Thoracic aorta (tissue), 2 donors: ENCODE results near the gene TOP1. TPM values are rescaled to one million over a fixed set of nuclear protein-coding genes. Genes with fewer than 3 reads are reported as not detected.

Experiments
- ATAC-seq: fragments of 150-250 bp; one replicate; pipeline ENCODE4 v1.8.0; 2017; ENCODE audit warnings: low read depth; ENCODE audit not compliant: insufficient number of reproducible peaks, low FRiP score
- DNase-seq: peaks from one replicate; pipeline ENCODE4 v3.0.0-alpha.2; 2020; ENCODE audit warnings: low spot score
- H3K27ac ChIP-seq, 2 donors: fragments of 200-600 bp; sonication (generic); 1 replicate in 1 of 2; 2 replicates in 1 of 2; pipeline ENCODE4 v1.5.1; 2016; ENCODE audit warnings: mild to moderate bottlenecking in 2 of 2, moderate library complexity in 2 of 2
- H3K27me3 ChIP-seq: fragments of 200-600 bp; sonication (generic); replicated peaks from 2 replicates; pipeline ENCODE4 v1.6.0; 2016; ENCODE audit warnings: mild to moderate bottlenecking; ENCODE audit not compliant: insufficient read depth
- H3K36me3 ChIP-seq: fragments of 200-600 bp; sonication (generic); one replicate; pipeline ENCODE4 v1.5.1; 2016
- H3K4me1 ChIP-seq, 2 donors: fragments of 200-600 bp; sonication (generic); 1 replicate in 1 of 2; 2 replicates in 1 of 2; pipeline versions ENCODE4 v1.5.1 to v1.6.0; 2016; ENCODE audit warnings: low read depth in 2 of 2, mild to moderate bottlenecking in 1 of 2; ENCODE audit not compliant: control insufficient read depth in 1 of 2
- H3K4me3 ChIP-seq: fragments of 200-600 bp; sonication (generic); 2 replicates; pipeline ENCODE4 v1.5.1; 2016; ENCODE audit warnings: mild to moderate bottlenecking
- H3K9me3 ChIP-seq: fragments of 200-600 bp; sonication (generic); 2 replicates; pipeline ENCODE4 v1.5.1; 2016
- total RNA-seq, 2 donors: library from RNA; depleted of rRNA; stranded (reverse); fragments of >200 nt; gene quantifications; one replicate each; pipeline versions ENCODE4 v1.1.0 to v1.2.3, GENCODE V29; 2016
- TF ChIP-seq, protein P1 (sequence below): fragments of 200-600 bp; sonication (generic); IDR thresholded peaks from one replicate; pipeline ENCODE4 v1.5.1; 2019; ENCODE audit warnings: antibody characterized with exemption

The TOP1 gene
- total RNA-seq, 2 donors from 2014 or later: 17.3 to 35.4 TPM

DNA sequence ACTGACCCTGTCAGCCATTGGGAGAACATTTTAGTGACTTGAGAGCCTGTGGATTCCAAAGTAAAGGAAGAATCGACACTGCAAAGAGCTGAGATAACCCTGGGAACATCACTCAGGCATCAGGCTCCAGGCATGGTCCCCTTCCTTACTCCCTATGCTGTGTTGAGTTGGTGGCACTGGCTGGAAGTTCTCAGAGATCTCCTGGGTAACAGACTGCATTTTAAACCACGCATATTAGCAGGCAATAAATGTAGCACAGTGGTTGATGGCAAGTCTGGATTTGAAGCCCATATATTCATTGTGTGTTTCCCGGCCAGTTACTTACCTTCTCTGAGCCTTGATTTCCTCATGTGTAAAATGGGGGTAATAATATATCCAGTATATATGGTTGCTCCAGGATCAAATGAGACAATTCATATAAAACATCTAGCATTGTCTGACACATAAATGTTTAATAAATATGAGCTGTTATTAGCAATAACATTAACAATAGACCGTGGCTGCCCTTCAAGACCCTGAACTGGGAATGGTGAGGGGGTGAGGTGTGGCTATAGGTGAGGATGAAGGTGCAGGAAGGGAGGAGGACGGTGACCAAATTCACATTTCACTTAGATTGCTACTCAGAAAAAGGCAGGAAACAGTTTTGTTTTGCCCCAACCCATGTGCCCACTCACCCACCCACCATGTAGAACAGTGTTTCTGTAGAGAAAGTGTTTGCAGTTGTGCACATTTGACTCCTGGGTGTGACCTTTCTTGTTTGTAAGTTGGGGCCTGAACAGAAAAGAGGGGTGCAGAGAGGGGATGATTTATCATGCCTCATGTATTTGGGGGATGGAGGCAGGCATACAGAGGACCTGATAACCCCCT lies 110.8 kb downstream of the TOP1 start:
- TF ChIP-seq, protein P1, sequence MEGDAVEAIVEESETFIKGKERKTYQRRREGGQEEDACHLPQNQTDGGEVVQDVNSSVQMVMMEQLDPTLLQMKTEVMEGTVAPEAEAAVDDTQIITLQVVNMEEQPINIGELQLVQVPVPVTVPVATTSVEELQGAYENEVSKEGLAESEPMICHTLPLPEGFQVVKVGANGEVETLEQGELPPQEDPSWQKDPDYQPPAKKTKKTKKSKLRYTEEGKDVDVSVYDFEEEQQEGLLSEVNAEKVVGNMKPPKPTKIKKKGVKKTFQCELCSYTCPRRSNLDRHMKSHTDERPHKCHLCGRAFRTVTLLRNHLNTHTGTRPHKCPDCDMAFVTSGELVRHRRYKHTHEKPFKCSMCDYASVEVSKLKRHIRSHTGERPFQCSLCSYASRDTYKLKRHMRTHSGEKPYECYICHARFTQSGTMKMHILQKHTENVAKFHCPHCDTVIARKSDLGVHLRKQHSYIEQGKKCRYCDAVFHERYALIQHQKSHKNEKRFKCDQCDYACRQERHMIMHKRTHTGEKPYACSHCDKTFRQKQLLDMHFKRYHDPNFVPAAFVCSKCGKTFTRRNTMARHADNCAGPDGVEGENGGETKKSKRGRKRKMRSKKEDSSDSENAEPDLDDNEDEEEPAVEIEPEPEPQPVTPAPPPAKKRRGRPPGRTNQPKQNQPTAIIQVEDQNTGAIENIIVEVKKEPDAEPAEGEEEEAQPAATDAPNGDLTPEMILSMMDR: no peak
- Histone ChIP-seq H3K4me3 (peak overlapping the region; percentile 92), H3K9me3 (no peaks in the 10 kb centered on the region), H3K27me3 (no peaks in the 10 kb centered on the region), H3K27ac (peak overlapping the region; percentile 37 to 94), H3K36me3 (no peaks in the 10 kb centered on the region), H3K4me1 (peaks cover 6 to 52% of the 10 kb centered on the region in 2 donors)
- ATAC-seq (no peak), DNase-seq (no peak)

DNA sequence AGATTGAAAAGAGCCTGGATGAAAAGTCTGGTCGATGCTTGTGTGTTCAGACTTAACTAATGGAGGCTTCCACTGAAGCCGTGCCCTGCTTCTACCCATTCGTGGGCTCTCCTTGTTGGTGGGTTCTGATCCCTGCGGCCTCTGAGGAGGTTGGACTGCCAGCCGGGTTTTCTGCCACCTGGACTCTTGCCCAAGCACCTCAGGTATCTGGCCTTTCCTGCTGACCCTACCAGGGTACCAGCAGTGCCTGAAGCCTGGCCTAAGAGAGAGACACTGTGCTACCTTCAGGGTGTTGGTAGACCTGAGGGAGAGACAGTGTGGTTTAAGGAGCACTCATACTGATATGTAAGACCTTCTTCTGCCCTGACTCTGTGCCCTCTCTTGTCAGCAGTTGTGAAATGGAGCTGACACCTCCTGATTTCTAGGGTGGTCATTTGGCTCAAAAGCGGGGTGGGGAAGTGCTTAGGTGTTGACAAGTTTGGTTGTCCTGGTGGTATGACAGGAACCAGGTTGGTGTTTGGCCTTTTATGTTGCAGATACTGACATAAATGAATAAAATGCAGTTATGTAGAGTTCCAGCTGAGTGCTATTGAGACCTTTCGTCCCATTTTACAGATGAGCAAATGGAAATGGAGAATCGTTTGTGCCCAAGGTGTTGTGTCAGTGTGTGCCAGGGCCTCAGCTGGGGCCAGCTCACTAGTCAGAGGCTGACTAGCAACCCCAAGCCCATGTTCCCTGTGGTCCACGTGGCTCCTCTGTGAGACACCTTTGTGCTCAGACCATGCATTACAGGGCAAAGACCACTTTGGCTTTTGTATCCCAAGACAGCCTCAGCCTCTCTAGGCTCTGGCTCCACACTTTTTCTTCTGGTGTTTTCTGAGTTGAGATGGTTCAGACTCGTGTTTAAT lies 111.9 kb downstream of the TOP1 start:
- H3K4me1 ChIP-seq: peaks cover 7 to 55% of the 10 kb centered on the region in 2 donors
- no peaks in the 10 kb centered on the region for H3K36me3 ChIP-seq
- TF ChIP-seq, protein P1: no peak
- peak overlapping the region; percentile 8 for H3K4me3 ChIP-seq
- no peaks in the 10 kb centered on the region for H3K27me3 ChIP-seq
- H3K27ac ChIP-seq: peak overlapping the region; percentile 44 to 94
- H3K9me3 ChIP-seq: no peaks in the 10 kb centered on the region
- DNase-seq: no peak
- ATAC-seq: no peak

DNA sequence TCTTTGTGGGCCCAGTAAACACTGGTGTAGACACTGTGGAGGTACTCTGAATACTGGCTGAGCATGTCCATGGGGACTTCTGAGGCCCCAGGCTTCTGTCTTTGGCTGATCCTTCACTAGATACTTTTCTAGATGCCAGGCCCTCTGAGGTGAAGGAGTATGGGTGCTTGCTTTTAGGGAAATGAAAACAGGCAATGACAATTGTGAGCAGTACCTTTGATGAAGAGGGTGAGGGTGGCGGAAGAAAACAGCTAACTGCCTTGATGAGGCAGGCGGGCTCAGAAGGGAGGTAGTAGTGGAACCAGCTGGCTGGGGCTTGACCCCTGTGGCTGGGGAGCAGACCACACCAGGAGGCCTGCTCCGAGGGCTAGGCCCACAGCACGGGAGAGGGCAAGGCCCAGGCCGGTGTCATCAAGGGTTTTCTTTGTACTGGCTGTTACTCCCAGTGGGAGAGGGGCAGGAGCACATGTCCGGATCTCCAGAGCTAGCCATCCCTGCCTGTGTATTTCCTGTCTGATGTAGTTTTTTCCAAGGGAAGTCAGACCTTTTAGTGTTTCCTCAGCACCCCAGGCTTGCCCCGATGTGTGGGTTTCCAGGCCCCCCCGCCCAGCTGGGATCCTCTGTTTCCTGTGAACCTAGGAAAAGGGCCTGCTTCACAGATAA lies 112.7 kb downstream of the TOP1 start:
- H3K4me1 ChIP-seq: peaks cover 15 to 60% of the 10 kb centered on the region in 2 donors
- H3K9me3 ChIP-seq: no peaks in the 10 kb centered on the region
- H3K27me3 ChIP-seq: no peaks in the 10 kb centered on the region
- DNase-seq (no peak), ATAC-seq (no peak)
- no peaks in the 10 kb centered on the region for H3K36me3 ChIP-seq
- TF ChIP-seq, protein P1: no peak
- no peak overlapping the region for H3K4me3 ChIP-seq
- peak overlapping the region; percentile 44 to 94 for H3K27ac ChIP-seq

DNA sequence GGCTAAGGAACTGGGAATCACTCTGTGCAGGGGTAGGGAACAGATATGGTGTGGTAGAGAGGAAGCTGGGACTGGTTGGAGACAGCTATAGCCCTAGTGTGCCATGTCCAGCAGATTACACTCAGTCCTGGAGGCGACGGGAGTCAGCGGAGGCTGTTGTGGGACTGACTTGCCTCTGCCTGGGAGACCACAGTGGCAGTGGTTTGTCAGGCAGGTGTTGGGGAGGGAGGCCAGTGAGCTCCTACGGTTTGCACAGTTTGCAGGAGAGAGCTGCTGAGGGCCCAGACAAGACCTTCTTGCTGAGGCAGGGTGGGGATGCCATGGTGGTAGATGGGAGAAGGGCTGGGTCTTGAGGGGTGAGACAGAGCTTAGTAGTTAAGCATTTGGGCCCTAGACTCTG lies 113.6 kb downstream of the TOP1 start:
- TF ChIP-seq, protein P1: no peak

More for the DNA sequence above, 113.6 kb downstream of the TOP1 start:
- H3K9me3 ChIP-seq: no peaks in the 10 kb centered on the region
- no peaks in the 10 kb centered on the region for H3K27me3 ChIP-seq
- H3K4me1 ChIP-seq: peaks cover 25 to 67% of the 10 kb centered on the region in 2 donors
- no peak overlapping the region for H3K4me3 ChIP-seq
- no peak for DNase-seq
- no peak for ATAC-seq
- no peaks in the 10 kb centered on the region for H3K36me3 ChIP-seq
- peak overlapping the region in 1 of 2 donors; percentile 27 for H3K27ac ChIP-seq
